GM21367 (cell line): ENCODE measurements around the gene NAALADL1.

Experiments used
- ATAC-seq: cut with Tn5 transposase; IDR thresholded peaks from one replicate; pipeline ENCODE4 v1.9.1; 2021; ENCODE audit not compliant: unreplicated experiment

NAALADL1 gene

GRCh38 chr11:65083134-65083833, 24.9 kb upstream of the NAALADL1 start:
- peak; percentile 14 for ATAC-seq

GRCh38 chr11:65078786-65079342, 20.5 kb upstream of the NAALADL1 start:
- no peak for ATAC-seq

GRCh38 chr11:65078151-65078550, 19.8 kb upstream of the NAALADL1 start:
- ATAC-seq, result no peak

GRCh38 chr11:65077451-65077850, 19.1 kb upstream of the NAALADL1 start:
- ATAC-seq, result no peak

- no peak for ATAC-seq
These were observed 14.2 kb upstream of the NAALADL1 start for GRCh38 chr11:65072631-65072966.

- ATAC-seq, result no peak
These were observed 13.7 kb upstream of the NAALADL1 start for GRCh38 chr11:65071907-65072630.

- ATAC-seq, result no peak
These were observed 10.9 kb upstream of the NAALADL1 start for GRCh38 chr11:65069217-65069616.

GRCh38 chr11:65067446-65067845, 9.1 kb upstream of the NAALADL1 start:
- no peak for ATAC-seq

GRCh38 chr11:65066805-65067291, 8.5 kb upstream of the NAALADL1 start:
- no peak for ATAC-seq

GRCh38 chr11:65066315-65066714, 8.0 kb upstream of the NAALADL1 start:
- no peak for ATAC-seq

- ATAC-seq, result no peak
These were observed 7.5 kb upstream of the NAALADL1 start for GRCh38 chr11:65065851-65066250.

- no peak for ATAC-seq
These were observed 6.5 kb upstream of the NAALADL1 start for GRCh38 chr11:65064847-65065240.

GRCh38 chr11:65063532-65063931, 5.2 kb upstream of the NAALADL1 start:
- ATAC-seq, result no peak

GRCh38 chr11:65060913-65061408, 2.6 kb upstream of the NAALADL1 start:
- no peak for ATAC-seq

- no peak for ATAC-seq
These were observed 1.8 kb upstream of the NAALADL1 start for GRCh38 chr11:65059959-65060824.

- no peak for ATAC-seq
These were observed 1.2 kb upstream of the NAALADL1 start for GRCh38 chr11:65059523-65059922.

GRCh38 chr11:65058012-65058411, 341 bp downstream of the NAALADL1 start:
- no peak for ATAC-seq

- ATAC-seq, result no peak
These were observed 827 bp downstream of the NAALADL1 start for GRCh38 chr11:65057526-65057925.

GRCh38 chr11:65056999-65057398, 1.4 kb downstream of the NAALADL1 start:
- no peak for ATAC-seq

GRCh38 chr11:65055538-65055937, 2.8 kb downstream of the NAALADL1 start:
- no peak for ATAC-seq
